ENCODE data around the gene AP3B2. TPM values are rescaled to one million over a fixed set of nuclear protein-coding genes. Genes with fewer than 3 reads are reported as not detected.

AP3B2 gene
- total RNA-seq, 2 donors from 2014 or later: 0.51 TPM; not detected in 1

- Histone ChIP-seq H3K36me3 (no peaks in the 10 kb centered on the region), H3K27ac (no peak overlapping the region), H3K4me1 (no peaks in the 10 kb centered on the region), H3K9me3 (no peaks in the 10 kb centered on the region), H3K27me3 (no peaks in the 10 kb centered on the region), H3K4me3 (no peak overlapping the region)
- no peak for DNase-seq (ENCODE audit: low spot score)
- TF ChIP-seq CTCF (IDR thresholded peaks at IDR 0.05): no peak
These were observed 34.1 kb upstream of the AP3B2 start for GRCh38 chr15:82743810-82744209.

GRCh38 chr15:82742134-82742533 lies 32.5 kb upstream of the AP3B2 start:
- H3K27me3 ChIP-seq: no peaks in the 10 kb centered on the region
- DNase-seq (ENCODE audit: low spot score): no peak
- H3K4me3 ChIP-seq: no peak overlapping the region
- no peak overlapping the region for H3K27ac ChIP-seq
- no peaks in the 10 kb centered on the region for H3K36me3 ChIP-seq
- no peaks in the 10 kb centered on the region for H3K9me3 ChIP-seq
- no peak for TF ChIP-seq CTCF (IDR thresholded peaks at IDR 0.05)
- H3K4me1 ChIP-seq: no peaks in the 10 kb centered on the region

- no peak for TF ChIP-seq CTCF (IDR thresholded peaks at IDR 0.05)
- no peaks in the 10 kb centered on the region for H3K36me3 ChIP-seq
These were observed 29.4 kb upstream of the AP3B2 start for GRCh38 chr15:82739086-82739485.

GRCh38 chr15:82737975-82738374 lies 28.3 kb upstream of the AP3B2 start:
- Histone ChIP-seq H3K27me3 (no peaks in the 10 kb centered on the region), H3K36me3 (no peaks in the 10 kb centered on the region), H3K9me3 (no peaks in the 10 kb centered on the region)

More at GRCh38 chr15:82739086-82739485, 29.4 kb upstream of the AP3B2 start:
- no peak for DNase-seq (ENCODE audit: low spot score)
- Histone ChIP-seq H3K9me3 (no peaks in the 10 kb centered on the region), H3K27ac (no peak overlapping the region), H3K27me3 (no peaks in the 10 kb centered on the region), H3K4me3 (no peak overlapping the region), H3K4me1 (no peaks in the 10 kb centered on the region)

DNA sequence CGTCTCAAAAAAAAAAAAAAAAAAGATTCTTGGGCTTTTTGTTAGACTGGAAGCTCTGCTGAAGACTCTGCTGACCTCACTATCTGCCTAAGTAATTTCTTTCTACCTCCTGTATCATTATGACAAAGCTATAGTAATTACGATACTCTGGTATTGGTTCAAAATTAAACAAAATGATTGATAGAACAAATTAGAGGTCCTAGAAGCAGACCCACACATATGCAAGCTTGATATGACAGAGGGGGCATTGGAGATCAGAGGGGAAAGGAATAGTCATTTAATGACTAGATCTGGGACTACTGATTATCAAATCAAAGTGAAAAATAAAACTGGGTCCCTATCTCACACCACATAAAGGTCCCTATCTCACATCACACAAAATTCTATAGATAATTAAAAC lies 21.9 kb upstream of the AP3B2 start:
- H3K27me3 ChIP-seq: no peaks in the 10 kb centered on the region
- no peaks in the 10 kb centered on the region for H3K9me3 ChIP-seq
- H3K36me3 ChIP-seq: no peaks in the 10 kb centered on the region
- H3K4me1 ChIP-seq: no peaks in the 10 kb centered on the region
- no peak overlapping the region for H3K27ac ChIP-seq
- no peak for TF ChIP-seq CTCF (IDR thresholded peaks at IDR 0.05)
- no peak for DNase-seq (ENCODE audit: low spot score)
- no peak overlapping the region for H3K4me3 ChIP-seq

More at GRCh38 chr15:82737975-82738374, 28.3 kb upstream of the AP3B2 start:
- Histone ChIP-seq H3K27ac (no peak overlapping the region), H3K4me1 (no peaks in the 10 kb centered on the region), H3K4me3 (no peak overlapping the region)
- no peak for DNase-seq (ENCODE audit: low spot score)
- TF ChIP-seq CTCF (IDR thresholded peaks at IDR 0.05): no peak

- Histone ChIP-seq H3K27me3 (no peaks in the 10 kb centered on the region), H3K36me3 (no peaks in the 10 kb centered on the region), H3K4me3 (no peak overlapping the region), H3K4me1 (no peaks in the 10 kb centered on the region), H3K9me3 (no peaks in the 10 kb centered on the region), H3K27ac (no peak overlapping the region)
- no peak for DNase-seq (ENCODE audit: low spot score)
- TF ChIP-seq CTCF (IDR thresholded peaks at IDR 0.05): no peak
These were observed 20.4 kb upstream of the AP3B2 start for GRCh38 chr15:82730022-82730530.
